Measurements from ENCODE around the gene KRT26.

DNA sequence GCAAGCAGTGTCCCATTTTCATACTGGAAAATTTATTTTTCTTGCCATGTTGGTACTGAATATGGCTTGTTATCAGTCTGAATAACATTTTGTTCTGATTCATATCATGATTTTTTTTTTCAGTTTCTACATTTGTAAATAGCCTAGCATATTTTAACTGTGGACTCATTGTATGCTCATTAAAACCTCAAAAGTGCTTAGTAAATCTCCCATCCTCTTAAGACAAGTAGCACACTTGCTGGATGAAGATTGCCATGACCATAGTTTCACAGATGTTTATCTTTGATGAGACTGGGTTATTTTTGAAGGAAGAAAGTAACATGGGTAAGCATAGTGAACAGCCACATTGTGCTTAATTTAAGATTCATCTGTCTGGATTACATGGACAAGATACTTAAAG is 49.5 kb upstream of the KRT26 start:
- TF ChIP-seq POLR2A (IDR thresholded peaks at IDR 0.05; ENCODE audit: low read length), result no peak
- TF ChIP-seq GATA1 (IDR thresholded peaks at IDR 0.05; ENCODE audit: low read depth, low read length), result no peak
